NCI-H1436 (cell line): ENCODE results near the gene PCDHB16.
"Not testable (repeated sequence)": the region's sequence is repeated elsewhere in the genome, so short reads cannot be mapped to it uniquely, and the experiment has no call there.

Experiments used
- DNase-seq: peaks from one replicate; lab custom pipeline; 2025; lab: John Stamatoyannopoulos, UW

Gene PCDHB16

DNA sequence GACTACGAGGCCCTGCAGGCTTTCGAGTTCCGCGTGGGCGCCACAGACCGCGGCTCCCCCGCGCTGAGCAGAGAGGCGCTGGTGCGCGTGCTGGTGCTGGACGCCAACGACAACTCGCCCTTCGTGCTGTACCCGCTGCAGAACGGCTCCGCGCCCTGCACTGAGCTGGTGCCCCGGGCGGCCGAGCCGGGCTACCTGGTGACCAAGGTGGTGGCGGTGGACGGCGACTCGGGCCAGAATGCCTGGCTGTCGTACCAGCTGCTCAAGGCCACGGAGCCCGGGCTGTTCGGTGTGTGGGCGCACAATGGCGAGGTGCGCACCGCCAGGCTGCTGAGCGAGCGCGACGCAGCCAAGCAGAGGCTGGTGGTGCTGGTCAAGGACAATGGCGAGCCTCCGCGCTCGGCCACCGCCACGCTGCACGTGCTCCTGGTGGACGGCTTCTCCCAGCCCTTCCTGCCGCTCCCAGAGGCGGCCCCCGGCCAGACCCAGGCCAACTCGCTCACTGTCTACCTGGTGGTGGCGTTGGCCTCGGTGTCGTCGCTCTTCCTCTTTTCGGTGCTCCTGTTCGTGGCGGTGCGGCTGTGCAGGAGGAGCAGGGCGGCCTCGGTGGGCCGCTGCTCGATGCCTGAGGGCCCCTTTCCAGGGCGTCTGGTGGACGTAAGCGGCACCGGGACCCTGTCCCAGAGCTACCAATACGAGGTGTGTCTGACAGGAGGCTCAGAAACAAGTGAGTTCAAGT, 2.1 kb downstream of the PCDHB16 start:
- DNase-seq: not testable (repeated sequence)

DNA sequence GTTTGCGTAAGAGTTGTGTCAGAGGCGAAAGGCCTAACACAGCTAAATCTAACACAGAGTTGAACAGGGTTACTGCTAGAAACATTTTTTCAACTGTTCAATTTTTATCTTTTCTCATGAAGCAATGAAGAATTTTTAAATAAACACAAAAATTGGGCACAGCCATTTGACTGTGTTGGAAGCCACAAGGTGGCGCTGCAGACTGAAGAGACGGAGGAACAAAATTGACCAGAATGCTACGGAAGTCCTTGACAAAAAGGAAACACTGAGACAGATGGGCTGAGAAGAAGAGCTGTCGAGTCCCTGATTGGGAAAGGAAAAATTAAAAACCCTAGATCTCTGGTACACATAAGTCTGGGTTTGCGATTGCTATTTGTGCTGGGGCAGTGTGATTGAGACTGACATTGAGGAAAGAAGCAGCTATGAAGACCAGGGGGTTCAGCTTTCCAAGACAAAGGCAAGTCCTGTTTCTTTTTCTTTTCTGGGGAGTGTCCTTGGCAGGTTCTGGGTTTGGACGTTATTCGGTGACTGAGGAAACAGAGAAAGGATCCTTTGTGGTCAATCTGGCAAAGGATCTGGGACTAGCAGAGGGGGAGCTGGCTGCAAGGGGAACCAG, 4.8 kb downstream of the PCDHB16 start, which contains the start of gene PCDHB9:
PCDHB9 (plus strand) TSS at position 265 of the 616 bp plus-strand sequence; CDS start at position 423, 158 bp downstream.
- DNase-seq: no peak

DNA sequence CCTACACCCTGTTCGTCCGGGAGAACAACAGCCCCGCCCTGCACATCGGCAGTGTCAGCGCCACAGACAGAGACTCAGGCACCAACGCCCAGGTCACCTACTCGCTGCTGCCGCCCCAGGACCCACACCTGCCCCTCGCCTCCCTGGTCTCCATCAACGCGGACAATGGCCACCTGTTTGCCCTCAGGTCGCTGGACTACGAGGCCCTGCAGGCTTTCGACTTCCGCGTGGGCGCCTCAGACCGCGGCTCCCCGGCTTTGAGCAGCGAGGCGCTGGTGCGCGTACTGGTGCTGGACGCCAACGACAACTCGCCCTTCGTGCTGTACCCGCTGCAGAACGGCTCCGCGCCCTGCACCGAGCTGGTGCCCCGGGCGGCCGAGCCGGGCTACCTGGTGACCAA, 6.5 kb downstream of the PCDHB16 start:
- DNase-seq: not testable (repeated sequence)

DNA sequence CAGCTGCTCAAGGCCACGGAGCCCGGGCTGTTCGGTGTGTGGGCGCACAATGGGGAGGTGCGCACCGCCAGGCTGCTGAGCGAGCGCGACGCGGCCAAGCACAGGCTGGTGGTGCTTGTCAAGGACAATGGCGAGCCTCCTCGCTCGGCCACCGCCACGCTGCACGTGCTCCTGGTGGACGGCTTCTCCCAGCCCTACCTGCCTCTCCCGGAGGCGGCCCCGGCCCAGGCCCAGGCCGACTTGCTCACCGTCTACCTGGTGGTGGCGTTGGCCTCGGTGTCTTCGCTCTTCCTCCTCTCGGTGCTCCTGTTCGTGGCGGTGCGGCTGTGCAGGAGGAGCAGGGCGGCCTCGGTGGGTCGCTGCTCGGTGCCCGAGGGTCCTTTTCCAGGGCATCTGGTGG, 6.9 kb downstream of the PCDHB16 start:
- not testable (repeated sequence) for DNase-seq

DNA sequence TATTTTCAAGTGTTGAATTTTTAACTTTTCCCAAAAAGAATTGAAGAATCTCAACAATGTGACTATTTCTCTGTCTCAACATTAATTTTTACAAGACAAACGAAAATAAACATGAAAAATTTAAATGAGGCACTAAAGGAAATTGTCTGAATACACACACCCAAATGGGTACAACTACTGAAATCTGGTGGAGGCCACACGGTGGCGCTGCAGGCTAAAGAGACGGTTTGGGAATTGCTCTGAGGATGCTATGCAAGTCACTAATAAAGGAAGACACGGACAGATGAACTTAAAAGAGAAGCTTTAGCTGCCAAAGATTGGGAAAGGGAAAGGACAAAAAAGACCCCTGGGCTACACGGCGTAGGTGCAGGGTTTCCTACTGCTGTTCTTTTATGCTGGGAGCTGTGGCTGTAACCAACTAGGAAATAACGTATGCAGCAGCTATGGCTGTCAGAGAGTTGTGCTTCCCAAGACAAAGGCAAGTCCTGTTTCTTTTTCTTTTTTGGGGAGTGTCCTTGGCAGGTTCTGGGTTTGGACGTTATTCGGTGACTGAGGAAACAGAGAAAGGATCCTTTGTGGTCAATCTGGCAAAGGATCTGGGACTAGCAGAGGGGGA, 10.0 kb downstream of the PCDHB16 start, which contains the start of gene PCDHB10:
PCDHB10 (plus strand) TSS at position 244 of the 616 bp plus-strand sequence; CDS start at position 444, 200 bp downstream.
- no peak for DNase-seq

DNA sequence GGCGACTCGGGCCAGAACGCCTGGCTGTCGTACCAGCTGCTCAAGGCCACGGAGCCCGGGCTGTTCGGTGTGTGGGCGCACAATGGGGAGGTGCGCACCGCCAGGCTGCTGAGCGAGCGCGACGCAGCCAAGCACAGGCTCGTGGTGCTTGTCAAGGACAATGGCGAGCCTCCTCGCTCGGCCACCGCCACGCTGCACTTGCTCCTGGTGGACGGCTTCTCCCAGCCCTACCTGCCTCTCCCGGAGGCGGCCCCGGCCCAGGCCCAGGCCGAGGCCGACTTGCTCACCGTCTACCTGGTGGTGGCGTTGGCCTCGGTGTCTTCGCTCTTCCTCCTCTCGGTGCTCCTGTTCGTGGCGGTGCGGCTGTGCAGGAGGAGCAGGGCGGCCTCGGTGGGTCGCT, 12.1 kb downstream of the PCDHB16 start:
- not testable (repeated sequence) for DNase-seq

DNA sequence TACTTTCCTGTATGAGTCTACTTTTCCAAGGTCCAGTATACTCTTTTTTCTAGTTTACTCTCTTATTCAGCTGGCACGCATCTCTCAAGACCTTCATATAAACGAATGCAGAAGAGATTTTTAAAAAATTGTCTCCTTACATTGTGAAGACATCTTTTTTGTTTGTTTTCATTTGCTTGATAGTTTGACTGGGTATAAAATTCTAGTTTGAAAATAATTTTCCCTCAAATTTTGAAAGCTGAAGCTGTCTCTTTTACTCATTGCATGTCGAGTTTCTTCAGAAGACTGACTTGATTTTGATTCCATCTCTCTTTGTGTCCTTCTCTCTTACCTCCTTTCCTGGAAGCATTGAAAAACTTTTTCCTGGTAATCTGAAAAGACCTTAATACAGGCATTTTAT, 14.2 kb downstream of the PCDHB16 start:
- DNase-seq: no peak

DNA sequence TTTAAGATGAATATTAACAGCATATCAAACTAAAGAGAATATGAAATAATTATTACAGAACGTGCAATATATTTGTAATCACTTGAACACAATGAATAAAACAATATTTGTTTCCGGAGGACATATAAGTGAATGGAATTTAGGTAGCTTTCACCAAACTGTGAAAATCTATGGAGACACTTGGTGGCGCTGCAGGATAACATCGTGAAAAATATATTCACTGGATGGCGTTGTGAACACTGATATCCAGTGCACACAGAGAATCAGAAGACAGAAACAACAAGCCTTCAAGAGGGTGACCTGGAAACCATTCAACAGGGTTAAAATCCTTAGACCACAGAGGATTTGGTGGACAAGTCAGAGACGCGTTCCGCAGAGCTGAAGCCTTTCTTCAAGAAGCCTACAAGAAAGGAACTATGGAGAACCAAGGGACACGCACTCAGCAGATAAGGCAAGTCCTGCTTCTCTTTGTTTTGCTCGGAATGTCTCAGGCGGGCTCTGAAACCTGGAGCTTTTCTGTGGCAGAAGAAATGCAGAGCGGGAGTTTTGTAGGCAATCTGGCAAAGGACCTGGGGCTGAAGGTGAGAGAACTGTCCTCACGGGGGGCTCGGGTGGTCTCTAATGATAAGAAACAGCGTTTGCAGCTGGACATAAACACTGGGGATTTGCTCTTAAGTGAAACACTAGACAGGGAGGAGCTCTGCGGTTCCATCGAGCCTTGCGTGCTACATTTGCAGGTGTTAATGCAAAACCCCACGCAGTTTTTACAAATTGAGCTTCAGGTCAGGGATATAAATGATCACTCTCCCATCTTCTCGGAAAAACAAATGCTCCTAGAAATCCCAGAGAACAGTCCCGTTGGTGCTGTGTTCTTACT, 17.4 kb downstream of the PCDHB16 start, which contains the start of gene PCDHB11:
PCDHB11 (plus strand) TSS at position 269 of the 877 bp plus-strand sequence; CDS start at position 417, 148 bp downstream.
- DNase-seq: peak; percentile 59

DNA sequence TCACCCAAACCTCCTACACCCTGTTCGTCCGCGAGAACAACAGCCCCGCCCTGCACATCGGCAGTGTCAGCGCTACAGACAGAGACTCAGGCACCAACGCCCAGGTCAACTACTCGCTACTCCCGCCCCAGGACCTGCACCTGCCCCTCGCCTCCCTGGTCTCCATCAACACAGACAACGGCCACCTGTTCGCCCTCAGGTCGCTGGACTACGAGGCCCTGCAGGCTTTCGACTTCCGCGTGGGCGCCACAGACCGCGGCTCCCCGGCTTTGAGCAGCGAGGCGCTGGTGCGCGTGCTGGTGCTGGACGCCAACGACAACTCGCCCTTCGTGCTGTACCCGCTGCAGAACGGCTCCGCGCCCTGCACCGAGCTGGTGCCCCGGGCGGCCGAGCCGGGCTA, 18.9 kb downstream of the PCDHB16 start:
- DNase-seq: not testable (repeated sequence)

DNA sequence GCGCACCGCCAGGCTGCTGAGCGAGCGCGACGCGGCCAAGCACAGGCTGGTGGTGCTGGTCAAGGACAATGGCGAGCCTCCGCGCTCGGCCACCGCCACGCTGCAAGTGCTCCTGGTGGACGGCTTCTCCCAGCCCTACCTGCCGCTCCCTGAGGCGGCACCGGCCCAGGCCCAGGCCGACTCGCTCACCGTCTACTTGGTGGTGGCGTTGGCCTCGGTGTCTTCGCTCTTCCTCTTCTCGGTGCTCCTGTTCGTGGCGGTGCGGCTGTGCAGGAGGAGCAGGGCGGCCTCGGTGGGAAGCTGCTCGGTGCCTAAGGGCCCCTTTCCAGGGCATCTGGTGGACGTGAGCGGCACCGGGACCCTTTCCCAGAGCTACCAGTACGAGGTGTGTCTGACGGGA, 19.5 kb downstream of the PCDHB16 start:
- DNase-seq: not testable (repeated sequence)

DNA sequence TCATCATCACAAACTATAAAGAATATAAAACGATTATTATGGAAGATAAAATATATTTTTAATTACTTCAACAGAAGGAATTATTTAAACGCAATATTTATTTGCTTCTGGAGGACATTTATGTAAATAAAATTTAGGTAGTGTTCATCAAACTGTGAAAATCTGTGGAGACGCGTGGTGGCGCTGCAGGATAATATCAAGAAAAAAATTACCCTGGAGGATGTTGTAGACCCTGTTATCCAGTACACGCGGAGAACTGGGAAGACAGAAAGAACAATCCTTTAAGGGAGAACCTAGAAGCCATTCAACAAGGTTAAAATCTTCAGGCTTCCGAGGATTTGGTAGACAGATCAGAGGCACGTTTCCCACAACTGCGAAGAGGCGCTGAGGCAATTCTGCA, 26.3 kb downstream of the PCDHB16 start, which contains the start of gene PCDHB12:
PCDHB12 (plus strand) TSS at position 242 of the 400 bp plus-strand sequence. CDS start 189 bp downstream, outside the sequence.
- DNase-seq: no peak

DNA sequence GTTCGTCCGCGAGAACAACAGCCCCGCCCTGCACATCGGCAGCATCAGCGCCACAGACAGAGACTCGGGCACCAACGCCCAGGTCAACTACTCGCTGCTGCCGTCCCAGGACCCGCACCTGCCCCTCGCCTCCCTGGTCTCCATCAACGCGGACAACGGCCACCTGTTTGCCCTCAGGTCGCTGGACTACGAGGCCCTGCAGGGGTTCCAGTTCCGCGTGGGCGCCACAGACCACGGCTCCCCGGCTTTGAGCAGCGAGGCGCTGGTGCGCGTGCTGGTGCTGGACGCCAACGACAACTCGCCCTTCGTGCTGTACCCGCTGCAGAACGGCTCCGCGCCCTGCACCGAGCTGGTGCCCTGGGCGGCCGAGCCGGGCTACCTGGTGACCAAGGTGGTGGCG, 28.1 kb downstream of the PCDHB16 start:
- DNase-seq: not testable (repeated sequence)

DNA sequence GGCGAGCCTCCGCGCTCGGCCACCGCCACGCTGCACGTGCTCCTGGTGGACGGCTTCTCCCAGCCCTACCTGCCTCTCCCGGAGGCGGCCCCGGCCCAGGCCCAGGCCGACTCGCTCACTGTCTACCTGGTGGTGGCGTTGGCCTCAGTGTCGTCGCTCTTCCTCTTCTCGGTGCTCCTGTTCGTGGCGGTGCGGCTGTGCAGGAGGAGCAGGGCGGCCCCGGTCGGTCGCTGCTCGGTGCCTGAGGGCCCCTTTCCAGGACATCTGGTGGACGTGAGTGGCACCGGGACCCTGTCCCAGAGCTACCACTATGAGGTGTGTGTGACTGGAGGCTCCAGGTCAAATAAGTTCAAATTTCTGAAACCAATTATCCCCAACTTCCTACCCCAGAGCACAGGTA, 28.7 kb downstream of the PCDHB16 start:
- DNase-seq: not testable (repeated sequence)

DNA sequence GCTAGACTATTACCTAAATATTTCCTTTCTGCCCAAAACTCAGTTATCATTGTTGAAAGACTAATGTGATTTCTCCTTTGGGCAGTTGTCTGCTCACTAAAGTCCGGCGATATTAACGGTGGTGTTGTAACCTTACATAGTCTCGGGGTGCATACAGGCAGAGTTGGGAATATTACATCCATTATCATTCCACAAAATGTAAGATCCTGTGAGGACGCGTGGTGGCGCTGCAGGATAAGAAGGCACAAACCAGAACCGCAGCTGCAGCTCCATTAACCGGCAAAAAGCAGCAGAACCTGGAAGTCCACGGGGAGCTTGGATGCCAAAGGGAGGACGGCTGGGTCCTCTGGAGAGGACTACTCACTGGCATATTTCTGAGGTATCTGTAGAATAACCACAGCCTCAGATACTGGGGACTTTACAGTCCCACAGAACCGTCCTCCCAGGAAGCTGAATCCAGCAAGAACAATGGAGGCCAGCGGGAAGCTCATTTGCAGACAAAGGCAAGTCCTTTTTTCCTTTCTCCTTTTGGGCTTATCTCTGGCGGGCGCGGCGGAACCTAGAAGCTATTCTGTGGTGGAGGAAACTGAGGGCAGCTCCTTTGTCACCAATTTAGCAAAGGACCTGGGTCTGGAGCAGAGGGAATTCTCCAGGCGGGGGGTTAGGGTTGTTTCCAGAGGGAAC, 31.6 kb downstream of the PCDHB16 start, which contains the start of gene PCDHB13:
PCDHB13 (plus strand) TSS at position 264 of the 684 bp plus-strand sequence; CDS start at position 469, 205 bp downstream.
- peak; percentile 76 for DNase-seq

DNA sequence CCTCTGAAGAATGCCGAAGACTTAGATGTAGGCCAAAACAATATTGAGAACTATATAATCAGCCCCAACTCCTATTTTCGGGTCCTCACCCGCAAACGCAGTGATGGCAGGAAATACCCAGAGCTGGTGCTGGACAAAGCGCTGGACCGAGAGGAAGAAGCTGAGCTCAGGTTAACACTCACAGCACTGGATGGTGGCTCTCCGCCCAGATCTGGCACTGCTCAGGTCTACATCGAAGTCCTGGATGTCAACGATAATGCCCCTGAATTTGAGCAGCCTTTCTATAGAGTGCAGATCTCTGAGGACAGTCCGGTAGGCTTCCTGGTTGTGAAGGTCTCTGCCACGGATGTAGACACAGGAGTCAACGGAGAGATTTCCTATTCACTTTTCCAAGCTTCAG, 32.4 kb downstream of the PCDHB16 start:
- DNase-seq: not testable (repeated sequence)

DNA sequence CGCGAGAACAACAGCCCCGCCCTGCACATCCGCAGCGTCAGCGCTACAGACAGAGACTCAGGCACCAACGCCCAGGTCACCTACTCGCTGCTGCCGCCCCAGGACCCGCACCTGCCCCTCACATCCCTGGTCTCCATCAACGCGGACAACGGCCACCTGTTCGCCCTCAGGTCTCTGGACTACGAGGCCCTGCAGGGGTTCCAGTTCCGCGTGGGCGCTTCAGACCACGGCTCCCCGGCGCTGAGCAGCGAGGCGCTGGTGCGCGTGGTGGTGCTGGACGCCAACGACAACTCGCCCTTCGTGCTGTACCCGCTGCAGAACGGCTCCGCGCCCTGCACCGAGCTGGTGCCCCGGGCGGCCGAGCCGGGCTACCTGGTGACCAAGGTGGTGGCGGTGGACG, 33.3 kb downstream of the PCDHB16 start:
- DNase-seq: not testable (repeated sequence)

DNA sequence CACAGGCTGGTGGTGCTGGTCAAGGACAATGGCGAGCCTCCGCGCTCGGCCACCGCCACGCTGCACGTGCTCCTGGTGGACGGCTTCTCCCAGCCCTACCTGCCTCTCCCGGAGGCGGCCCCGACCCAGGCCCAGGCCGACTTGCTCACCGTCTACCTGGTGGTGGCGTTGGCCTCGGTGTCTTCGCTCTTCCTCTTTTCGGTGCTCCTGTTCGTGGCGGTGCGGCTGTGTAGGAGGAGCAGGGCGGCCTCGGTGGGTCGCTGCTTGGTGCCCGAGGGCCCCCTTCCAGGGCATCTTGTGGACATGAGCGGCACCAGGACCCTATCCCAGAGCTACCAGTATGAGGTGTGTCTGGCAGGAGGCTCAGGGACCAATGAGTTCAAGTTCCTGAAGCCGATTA, 33.8 kb downstream of the PCDHB16 start:
- not testable (repeated sequence) for DNase-seq

DNA sequence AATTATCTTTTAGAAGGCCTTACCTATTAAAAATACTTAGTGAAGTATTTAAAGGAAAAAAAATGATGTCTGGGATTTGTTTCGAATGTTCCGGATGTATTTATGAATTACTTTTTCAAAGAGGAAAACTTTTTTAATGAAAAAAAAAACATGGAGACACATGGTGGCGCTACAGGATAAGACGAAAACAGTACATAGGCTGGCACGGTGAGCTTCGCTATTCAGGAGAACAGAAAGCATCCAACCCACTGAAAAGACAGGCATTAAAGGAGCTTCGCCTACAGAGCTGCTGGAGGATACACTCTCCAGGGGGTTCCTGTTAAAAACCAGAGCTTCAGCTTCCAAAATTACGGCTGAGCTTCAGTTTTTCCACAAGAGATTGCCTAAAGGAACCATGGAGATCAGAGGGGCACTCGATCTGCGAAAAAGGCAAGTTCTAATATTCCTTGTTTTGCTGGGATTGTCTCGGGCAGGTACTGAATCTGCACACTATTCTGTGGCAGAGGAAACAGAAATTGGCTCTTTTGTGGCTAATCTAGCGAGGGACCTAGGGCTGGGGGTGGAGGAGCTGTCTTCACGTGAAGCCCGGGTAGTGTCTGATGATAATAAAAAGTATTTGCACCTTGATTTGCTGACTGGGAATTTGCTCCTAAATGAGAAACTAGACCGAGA, 41.1 kb downstream of the PCDHB16 start, which contains the start of gene PCDHB14:
PCDHB14 (plus strand) TSS at position 232 of the 672 bp plus-strand sequence; CDS start at position 395, 163 bp downstream.
- no peak for DNase-seq

DNA sequence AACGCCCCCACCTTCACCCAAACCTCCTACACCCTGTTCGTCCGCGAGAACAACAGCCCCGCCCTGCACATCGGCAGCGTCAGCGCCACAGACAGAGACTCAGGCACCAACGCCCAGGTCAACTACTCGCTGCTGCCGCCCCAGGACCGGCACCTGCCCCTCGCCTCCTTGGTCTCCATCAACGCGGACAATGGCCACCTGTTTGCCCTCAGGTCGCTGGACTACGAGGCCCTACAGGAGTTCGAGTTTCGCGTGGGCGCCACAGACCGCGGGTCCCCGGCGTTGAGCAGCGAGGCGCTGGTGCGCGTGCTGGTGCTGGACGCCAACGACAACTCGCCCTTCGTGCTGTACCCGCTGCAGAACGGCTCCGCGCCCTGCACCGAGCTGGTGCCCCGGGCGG, 42.7 kb downstream of the PCDHB16 start:
- DNase-seq: not testable (repeated sequence)

DNA sequence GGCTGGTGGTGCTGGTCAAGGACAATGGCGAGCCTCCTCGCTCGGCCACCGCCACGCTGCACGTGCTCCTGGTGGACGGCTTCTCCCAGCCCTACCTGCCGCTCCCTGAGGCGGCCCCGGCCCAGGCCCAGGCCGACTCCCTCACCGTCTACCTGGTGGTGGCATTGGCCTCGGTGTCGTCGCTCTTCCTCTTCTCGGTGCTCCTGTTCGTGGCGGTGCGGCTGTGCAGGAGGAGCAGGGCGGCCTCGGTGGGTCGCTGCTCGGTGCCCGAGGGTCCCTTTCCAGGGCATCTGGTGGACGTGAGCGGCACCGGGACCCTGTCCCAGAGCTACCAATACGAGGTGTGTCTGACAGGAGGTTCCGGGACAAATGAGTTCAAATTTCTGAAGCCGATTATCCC, 43.2 kb downstream of the PCDHB16 start:
- not testable (repeated sequence) for DNase-seq
